ENCODE results near the gene ZNF211.

DNA sequence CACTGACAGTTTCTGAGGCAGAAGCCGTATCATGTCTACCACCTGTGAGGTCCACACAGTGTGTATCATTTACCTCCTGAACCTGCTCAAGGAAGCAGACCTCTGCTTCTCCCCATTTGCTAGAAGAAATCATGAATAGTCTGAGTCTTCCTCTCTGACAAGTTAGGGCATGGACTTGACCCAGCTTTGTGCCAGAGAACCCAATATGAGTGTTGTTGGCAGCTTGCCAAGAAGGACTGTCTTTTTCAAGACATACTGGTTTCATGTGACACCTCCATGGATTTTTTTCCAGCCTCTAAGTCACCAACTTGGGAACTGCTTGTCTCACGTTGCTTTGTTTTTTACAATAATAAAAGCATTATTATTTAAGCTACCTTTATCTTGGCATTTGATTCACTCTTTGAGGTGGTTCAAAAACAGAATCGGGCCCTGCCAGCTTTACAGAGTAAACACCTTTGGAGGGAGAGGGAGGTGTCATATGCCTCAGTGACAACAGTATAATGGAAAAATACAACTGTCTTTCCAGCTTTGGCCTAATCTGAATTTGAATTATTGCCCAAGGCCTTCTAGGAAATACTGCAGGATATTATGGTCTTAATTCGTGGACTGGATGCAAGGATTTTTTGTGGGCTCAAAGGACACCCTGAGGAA is 9.6 kb downstream of the ZNF211 start:
- TF ChIP-seq, protein P1, sequence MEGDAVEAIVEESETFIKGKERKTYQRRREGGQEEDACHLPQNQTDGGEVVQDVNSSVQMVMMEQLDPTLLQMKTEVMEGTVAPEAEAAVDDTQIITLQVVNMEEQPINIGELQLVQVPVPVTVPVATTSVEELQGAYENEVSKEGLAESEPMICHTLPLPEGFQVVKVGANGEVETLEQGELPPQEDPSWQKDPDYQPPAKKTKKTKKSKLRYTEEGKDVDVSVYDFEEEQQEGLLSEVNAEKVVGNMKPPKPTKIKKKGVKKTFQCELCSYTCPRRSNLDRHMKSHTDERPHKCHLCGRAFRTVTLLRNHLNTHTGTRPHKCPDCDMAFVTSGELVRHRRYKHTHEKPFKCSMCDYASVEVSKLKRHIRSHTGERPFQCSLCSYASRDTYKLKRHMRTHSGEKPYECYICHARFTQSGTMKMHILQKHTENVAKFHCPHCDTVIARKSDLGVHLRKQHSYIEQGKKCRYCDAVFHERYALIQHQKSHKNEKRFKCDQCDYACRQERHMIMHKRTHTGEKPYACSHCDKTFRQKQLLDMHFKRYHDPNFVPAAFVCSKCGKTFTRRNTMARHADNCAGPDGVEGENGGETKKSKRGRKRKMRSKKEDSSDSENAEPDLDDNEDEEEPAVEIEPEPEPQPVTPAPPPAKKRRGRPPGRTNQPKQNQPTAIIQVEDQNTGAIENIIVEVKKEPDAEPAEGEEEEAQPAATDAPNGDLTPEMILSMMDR (conservative IDR thresholded peaks at IDR 0.05; ENCODE audit: low read depth, low read length): no peak
- no peak for TF ChIP-seq EZH2 (IDR thresholded peaks at IDR 0.05; ENCODE audit: borderline replicate concordance, low read depth, low read length, poor library complexity, severe bottlenecking)

Data from A673 (cell line).